Panc1 (cell line): ENCODE measurements around the gene PHC2. TPM values are rescaled to one million over a fixed set of nuclear protein-coding genes. Genes with fewer than 3 reads are reported as not detected.

Source experiments
- ATAC-seq: fragments of 200-7000 bp; cut with Tn5 transposase; 2 replicates; pipeline ENCODE4 v1.9.1; 2020; ENCODE audit warnings: mild to moderate bottlenecking, moderate library complexity
- BruUV-seq: library from RNA; stranded (reverse); fragments of 400-500 nt; replicated peaks from 2 replicates; lab custom pipeline; 2021; lab: Mats Ljungman, UMichigan
- CTCF ChIA-PET: fragments of 300-600 bp; sonication (Branson Sonifier 250); formaldehyde crosslinking; loops from one replicate; lab custom pipeline; 2022; ENCODE audit warnings: antibody characterized with exemption; lab: Charles Lee
- POLR2A ChIA-PET: fragments of 300-600 bp; sonication (Branson Sonifier 250); formaldehyde crosslinking; loops from one replicate; lab custom pipeline; 2022; ENCODE audit warnings: antibody characterized with exemption; lab: Charles Lee
- DNase-seq: peaks from one replicate; pipeline ENCODE4 v3.0.0-alpha.2; 2010; ENCODE audit warnings: low read depth, low spot score
- H3K27ac ChIP-seq: 2 replicates; pipeline ENCODE4 v1.5.1; 2011; ENCODE audit warnings: mild to moderate bottlenecking, low read length, inconsistent platforms
- H3K27me3 ChIP-seq: fragments of 200-500 bp; sonication (Bioruptor generic); 2 replicates; pipeline ENCODE4 v1.6.0; 2014; ENCODE audit warnings: low read length, inconsistent platforms; ENCODE audit not compliant: control insufficient read depth, insufficient read depth
- H3K36me3 ChIP-seq: fragments of 200-500 bp; sonication (Bioruptor generic); 2 replicates; pipeline ENCODE4 v1.5.1; 2014; ENCODE audit warnings: inconsistent platforms, mild to moderate bottlenecking, low read length, moderate library complexity; ENCODE audit not compliant: control insufficient read depth, insufficient read depth
- H3K4me1 ChIP-seq: 2 replicates; pipeline ENCODE4 v1.5.1; 2011; ENCODE audit warnings: inconsistent platforms, mild to moderate bottlenecking, low read length, moderate library complexity; ENCODE audit not compliant: control insufficient read depth, insufficient read depth
- H3K4me3 ChIP-seq, 2 experiments: 2 replicates each; pipeline ENCODE4 v1.5.1; 2011 to 2012; ENCODE audit warnings: low read depth in 2 of 2, low read length in 2 of 2, mild to moderate bottlenecking in 2 of 2, inconsistent platforms in 1 of 2, moderate library complexity in 1 of 2
- H3K9me3 ChIP-seq: fragments of 200-500 bp; sonication (Bioruptor generic); 2 replicates; pipeline ENCODE4 v1.5.1; 2014; ENCODE audit warnings: low read depth, mild to moderate bottlenecking, inconsistent platforms, low read length, moderate library complexity; ENCODE audit not compliant: control insufficient read depth, insufficient read depth
- POLR2AphosphoS5 ChIP-seq: IDR thresholded peaks from 2 replicates; pipeline ENCODE4 v1.6.1; 2012; ENCODE audit warnings: mild to moderate bottlenecking, low read depth, low read length, moderate library complexity
- SIN3A ChIP-seq: IDR thresholded peaks from 2 replicates; pipeline ENCODE4 v1.6.1; 2012; ENCODE audit warnings: low read depth, mild to moderate bottlenecking, low read length, moderate library complexity, borderline replicate concordance; ENCODE audit not compliant: insufficient read depth
- TCF7L2 ChIP-seq: IDR thresholded peaks from 2 replicates; pipeline ENCODE4 v1.6.1; 2011; ENCODE audit warnings: mild to moderate bottlenecking, low read depth, low read length, inconsistent platforms
- in situ Hi-C: cut with HindIII; loops from 2 replicates; pipeline ENCODE4 v1.10.0; 2016; ENCODE audit warnings: low sequenced_read_pairs, low pct_unique_long_range_greater_than_20kb
- intact Hi-C: fragments of 100-400 bp; cut with micrococcal nuclease; formaldehyde crosslinking; loops from one replicate; pipeline ENCODE4 v1.10.0; 2022; ENCODE audit not compliant: unreplicated experiment
- total RNA-seq: library from RNA; stranded (reverse); gene quantifications from one replicate; pipeline ENCODE4 v1.2.1, GENCODE V29; 2021; ENCODE audit not compliant: unreplicated experiment
- TF ChIP-seq, protein P1 (sequence below), 2 experiments: IDR thresholded peaks; 2 replicates each; pipeline ENCODE4 v1.6.1; 2011 to 2012; ENCODE audit warnings: low read depth in 2 of 2, control low read depth in 1 of 2, low read length in 1 of 2, mild to moderate bottlenecking in 1 of 2, moderate library complexity in 1 of 2; ENCODE audit not compliant: insufficient read depth in 1 of 2
- TF ChIP-seq, protein P2 (sequence below): fragments of 450-650 bp; IDR thresholded peaks from 2 replicates; pipeline ENCODE4 v1.5.1; 2017; ENCODE audit warnings: mild to moderate bottlenecking

The PHC2 gene
- total RNA-seq, 1 experiment from 2014 or later = 122 TPM

DNA sequence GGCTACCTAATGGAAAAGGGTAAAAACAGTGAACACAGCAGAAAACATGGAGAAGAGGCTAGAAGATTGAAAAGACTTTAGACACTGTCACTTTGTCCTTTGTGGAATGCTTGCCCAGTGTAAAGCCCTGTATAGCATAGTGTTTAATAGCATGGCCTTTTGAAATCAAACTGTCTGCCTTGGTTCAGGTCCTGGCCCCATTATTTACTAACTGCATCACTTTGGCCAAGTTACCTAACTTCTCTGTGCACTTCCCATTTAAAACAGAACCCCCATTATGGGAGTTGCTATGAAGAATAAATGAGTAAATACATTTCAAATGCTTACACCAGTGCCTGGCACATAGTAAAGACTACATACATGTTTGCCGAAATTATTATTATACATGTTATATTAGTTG, 12.1 kb downstream of the PHC2 start:
- no peaks in the 10 kb centered on the region for H3K36me3 ChIP-seq
- CTCF ChIA-PET = no interaction called here
- BruUV-seq = no TSS peak
- peaks cover 24% of the 10 kb centered on the region for H3K9me3 ChIP-seq
- intact Hi-C loops (no loop called here), in situ Hi-C loops (no loop called here)
- H3K4me3 ChIP-seq = no peak overlapping the region
- POLR2A ChIA-PET = no interaction called here
- H3K27me3 ChIP-seq = no peaks in the 10 kb centered on the region
- no peak overlapping the region for H3K27ac ChIP-seq
- TF ChIP-seq, protein P1, sequence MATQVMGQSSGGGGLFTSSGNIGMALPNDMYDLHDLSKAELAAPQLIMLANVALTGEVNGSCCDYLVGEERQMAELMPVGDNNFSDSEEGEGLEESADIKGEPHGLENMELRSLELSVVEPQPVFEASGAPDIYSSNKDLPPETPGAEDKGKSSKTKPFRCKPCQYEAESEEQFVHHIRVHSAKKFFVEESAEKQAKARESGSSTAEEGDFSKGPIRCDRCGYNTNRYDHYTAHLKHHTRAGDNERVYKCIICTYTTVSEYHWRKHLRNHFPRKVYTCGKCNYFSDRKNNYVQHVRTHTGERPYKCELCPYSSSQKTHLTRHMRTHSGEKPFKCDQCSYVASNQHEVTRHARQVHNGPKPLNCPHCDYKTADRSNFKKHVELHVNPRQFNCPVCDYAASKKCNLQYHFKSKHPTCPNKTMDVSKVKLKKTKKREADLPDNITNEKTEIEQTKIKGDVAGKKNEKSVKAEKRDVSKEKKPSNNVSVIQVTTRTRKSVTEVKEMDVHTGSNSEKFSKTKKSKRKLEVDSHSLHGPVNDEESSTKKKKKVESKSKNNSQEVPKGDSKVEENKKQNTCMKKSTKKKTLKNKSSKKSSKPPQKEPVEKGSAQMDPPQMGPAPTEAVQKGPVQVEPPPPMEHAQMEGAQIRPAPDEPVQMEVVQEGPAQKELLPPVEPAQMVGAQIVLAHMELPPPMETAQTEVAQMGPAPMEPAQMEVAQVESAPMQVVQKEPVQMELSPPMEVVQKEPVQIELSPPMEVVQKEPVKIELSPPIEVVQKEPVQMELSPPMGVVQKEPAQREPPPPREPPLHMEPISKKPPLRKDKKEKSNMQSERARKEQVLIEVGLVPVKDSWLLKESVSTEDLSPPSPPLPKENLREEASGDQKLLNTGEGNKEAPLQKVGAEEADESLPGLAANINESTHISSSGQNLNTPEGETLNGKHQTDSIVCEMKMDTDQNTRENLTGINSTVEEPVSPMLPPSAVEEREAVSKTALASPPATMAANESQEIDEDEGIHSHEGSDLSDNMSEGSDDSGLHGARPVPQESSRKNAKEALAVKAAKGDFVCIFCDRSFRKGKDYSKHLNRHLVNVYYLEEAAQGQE (IDR thresholded peaks at IDR 0.05; ENCODE audit: insufficient read depth in 1 of 2, low read depth in 2 of 2, low read length in 1 of 2) = no peak
- TF ChIP-seq SIN3A = no peak
- TF ChIP-seq, protein P2, sequence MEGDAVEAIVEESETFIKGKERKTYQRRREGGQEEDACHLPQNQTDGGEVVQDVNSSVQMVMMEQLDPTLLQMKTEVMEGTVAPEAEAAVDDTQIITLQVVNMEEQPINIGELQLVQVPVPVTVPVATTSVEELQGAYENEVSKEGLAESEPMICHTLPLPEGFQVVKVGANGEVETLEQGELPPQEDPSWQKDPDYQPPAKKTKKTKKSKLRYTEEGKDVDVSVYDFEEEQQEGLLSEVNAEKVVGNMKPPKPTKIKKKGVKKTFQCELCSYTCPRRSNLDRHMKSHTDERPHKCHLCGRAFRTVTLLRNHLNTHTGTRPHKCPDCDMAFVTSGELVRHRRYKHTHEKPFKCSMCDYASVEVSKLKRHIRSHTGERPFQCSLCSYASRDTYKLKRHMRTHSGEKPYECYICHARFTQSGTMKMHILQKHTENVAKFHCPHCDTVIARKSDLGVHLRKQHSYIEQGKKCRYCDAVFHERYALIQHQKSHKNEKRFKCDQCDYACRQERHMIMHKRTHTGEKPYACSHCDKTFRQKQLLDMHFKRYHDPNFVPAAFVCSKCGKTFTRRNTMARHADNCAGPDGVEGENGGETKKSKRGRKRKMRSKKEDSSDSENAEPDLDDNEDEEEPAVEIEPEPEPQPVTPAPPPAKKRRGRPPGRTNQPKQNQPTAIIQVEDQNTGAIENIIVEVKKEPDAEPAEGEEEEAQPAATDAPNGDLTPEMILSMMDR = no peak
- no peak for TF ChIP-seq TCF7L2
- no peak for TF ChIP-seq POLR2AphosphoS5
- no peaks in the 10 kb centered on the region for H3K4me1 ChIP-seq
- no peak for ATAC-seq
- DNase-seq = no peak

DNA sequence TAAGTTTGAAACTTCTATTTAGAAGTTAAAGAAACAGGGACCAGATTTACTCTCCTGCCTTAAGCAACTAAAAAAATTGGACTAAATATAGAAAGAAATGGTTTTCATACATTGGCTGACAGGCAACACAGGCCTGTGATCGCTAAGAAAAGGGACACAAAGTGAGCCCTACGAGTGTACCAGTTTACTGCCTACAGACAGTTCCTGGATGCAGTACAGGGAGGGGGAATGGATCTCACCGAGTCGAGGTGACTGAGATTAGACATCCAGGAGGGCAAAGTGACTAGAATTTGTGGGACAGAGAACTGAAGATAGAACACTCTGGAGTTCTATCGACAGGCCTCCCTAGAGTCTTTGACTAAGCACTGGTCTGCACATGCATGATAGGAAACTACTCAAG, 16.0 kb downstream of the PHC2 start:
- in situ Hi-C loops = no loop called here
- H3K9me3 ChIP-seq = peaks cover 24% of the 10 kb centered on the region
- intact Hi-C loops = no loop called here
- no peaks in the 10 kb centered on the region for H3K4me1 ChIP-seq
- POLR2A ChIA-PET = no interaction called here
- H3K4me3 ChIP-seq = no peak overlapping the region
- CTCF ChIA-PET = no interaction called here
- no TSS peak for BruUV-seq
- no peaks in the 10 kb centered on the region for H3K36me3 ChIP-seq
- H3K27me3 ChIP-seq = no peaks in the 10 kb centered on the region
- TF ChIP-seq SIN3A = no peak
- TF ChIP-seq TCF7L2 = no peak
- TF ChIP-seq, protein P1 (IDR thresholded peaks at IDR 0.05; ENCODE audit: insufficient read depth in 1 of 2, low read depth in 2 of 2, low read length in 1 of 2) = no peak
- TF ChIP-seq, protein P2 = no peak
- TF ChIP-seq POLR2AphosphoS5 = no peak
- ATAC-seq (no peak), DNase-seq (no peak)
- no peak overlapping the region for H3K27ac ChIP-seq
